HEK293 (cell line): ENCODE data around the gene SIDT1.

Experiments used
- KLF16 ChIP-seq: fragments of 450-650 bp; formaldehyde crosslinking; IDR thresholded peaks from 2 replicates; pipeline ENCODE4 v1.5.1; 2017; ENCODE audit warnings: missing biosample characterization, missing genetic modification characterization
- ZNF274 ChIP-seq, 2 experiments: fragments of 200-500 bp in 1 of 2; fragments of 450-650 bp in 1 of 2; sonication (Bioruptor generic) in 1 of 2; formaldehyde crosslinking in 1 of 2; IDR thresholded peaks; 2 replicates each; pipeline versions ENCODE4 v1.5.1 to v1.6.1; 2014 to 2016; ENCODE audit warnings: borderline replicate concordance in 1 of 2, inconsistent platforms in 1 of 2, low read length in 1 of 2, missing biosample characterization in 1 of 2, missing genetic modification characterization in 1 of 2
- ZNF391 ChIP-seq: fragments of 450-650 bp; formaldehyde crosslinking; IDR thresholded peaks from 2 replicates; pipeline ENCODE4 v1.5.1; 2016; ENCODE audit warnings: low read depth, missing biosample characterization, missing genetic modification characterization, borderline replicate concordance
- TF ChIP-seq, protein P1 (sequence below): fragments of 450-650 bp; formaldehyde crosslinking; IDR thresholded peaks from 2 replicates; pipeline ENCODE4 v1.5.1; 2016; ENCODE audit warnings: missing biosample characterization, missing genetic modification characterization
- TF ChIP-seq, protein P2 (sequence below): fragments of 450-650 bp; formaldehyde crosslinking; IDR thresholded peaks from 2 replicates; pipeline ENCODE4 v1.5.1; 2016; ENCODE audit warnings: missing biosample characterization, missing genetic modification characterization, low read depth
- TF ChIP-seq, protein P3 (sequence below): fragments of 450-650 bp; formaldehyde crosslinking; IDR thresholded peaks from 2 replicates; pipeline ENCODE4 v1.5.1; 2016; ENCODE audit warnings: missing biosample characterization, missing genetic modification characterization

DNA sequence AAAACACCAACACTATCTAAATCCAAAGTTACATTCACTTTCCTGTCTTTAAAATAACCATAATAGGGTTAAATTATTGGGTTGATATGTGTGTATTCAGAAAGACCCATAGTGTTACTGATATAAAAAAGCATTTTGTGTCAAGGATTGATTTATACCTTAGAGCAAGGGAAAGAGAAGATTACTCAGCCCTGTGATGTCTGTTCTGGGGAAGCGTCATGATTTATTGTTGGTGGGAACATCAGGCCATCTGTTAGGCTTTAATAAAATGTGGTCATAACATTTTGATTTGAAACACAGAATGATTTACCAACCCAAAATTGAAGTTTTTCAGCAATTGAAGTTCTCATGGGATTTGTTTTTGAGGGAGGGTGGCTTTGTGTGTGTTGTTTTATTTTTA is 33.2 kb downstream of the SIDT1 start:
- TF ChIP-seq, protein P1, sequence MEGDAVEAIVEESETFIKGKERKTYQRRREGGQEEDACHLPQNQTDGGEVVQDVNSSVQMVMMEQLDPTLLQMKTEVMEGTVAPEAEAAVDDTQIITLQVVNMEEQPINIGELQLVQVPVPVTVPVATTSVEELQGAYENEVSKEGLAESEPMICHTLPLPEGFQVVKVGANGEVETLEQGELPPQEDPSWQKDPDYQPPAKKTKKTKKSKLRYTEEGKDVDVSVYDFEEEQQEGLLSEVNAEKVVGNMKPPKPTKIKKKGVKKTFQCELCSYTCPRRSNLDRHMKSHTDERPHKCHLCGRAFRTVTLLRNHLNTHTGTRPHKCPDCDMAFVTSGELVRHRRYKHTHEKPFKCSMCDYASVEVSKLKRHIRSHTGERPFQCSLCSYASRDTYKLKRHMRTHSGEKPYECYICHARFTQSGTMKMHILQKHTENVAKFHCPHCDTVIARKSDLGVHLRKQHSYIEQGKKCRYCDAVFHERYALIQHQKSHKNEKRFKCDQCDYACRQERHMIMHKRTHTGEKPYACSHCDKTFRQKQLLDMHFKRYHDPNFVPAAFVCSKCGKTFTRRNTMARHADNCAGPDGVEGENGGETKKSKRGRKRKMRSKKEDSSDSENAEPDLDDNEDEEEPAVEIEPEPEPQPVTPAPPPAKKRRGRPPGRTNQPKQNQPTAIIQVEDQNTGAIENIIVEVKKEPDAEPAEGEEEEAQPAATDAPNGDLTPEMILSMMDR: no peak
- TF ChIP-seq, protein P2, sequence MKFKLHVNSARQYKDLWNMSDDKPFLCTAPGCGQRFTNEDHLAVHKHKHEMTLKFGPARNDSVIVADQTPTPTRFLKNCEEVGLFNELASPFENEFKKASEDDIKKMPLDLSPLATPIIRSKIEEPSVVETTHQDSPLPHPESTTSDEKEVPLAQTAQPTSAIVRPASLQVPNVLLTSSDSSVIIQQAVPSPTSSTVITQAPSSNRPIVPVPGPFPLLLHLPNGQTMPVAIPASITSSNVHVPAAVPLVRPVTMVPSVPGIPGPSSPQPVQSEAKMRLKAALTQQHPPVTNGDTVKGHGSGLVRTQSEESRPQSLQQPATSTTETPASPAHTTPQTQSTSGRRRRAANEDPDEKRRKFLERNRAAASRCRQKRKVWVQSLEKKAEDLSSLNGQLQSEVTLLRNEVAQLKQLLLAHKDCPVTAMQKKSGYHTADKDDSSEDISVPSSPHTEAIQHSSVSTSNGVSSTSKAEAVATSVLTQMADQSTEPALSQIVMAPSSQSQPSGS: no peak
- TF ChIP-seq KLF16 (no peak), ZNF274 (IDR thresholded peaks at IDR 0.05; ENCODE audit: low read length) (no peak), ZNF274 (tag by site-specific recombination; IDR thresholded peaks at IDR 0.05; ENCODE audit: borderline replicate concordance) (no peak), ZNF391 (tag by site-specific recombination) (no peak)
- TF ChIP-seq, protein P3, sequence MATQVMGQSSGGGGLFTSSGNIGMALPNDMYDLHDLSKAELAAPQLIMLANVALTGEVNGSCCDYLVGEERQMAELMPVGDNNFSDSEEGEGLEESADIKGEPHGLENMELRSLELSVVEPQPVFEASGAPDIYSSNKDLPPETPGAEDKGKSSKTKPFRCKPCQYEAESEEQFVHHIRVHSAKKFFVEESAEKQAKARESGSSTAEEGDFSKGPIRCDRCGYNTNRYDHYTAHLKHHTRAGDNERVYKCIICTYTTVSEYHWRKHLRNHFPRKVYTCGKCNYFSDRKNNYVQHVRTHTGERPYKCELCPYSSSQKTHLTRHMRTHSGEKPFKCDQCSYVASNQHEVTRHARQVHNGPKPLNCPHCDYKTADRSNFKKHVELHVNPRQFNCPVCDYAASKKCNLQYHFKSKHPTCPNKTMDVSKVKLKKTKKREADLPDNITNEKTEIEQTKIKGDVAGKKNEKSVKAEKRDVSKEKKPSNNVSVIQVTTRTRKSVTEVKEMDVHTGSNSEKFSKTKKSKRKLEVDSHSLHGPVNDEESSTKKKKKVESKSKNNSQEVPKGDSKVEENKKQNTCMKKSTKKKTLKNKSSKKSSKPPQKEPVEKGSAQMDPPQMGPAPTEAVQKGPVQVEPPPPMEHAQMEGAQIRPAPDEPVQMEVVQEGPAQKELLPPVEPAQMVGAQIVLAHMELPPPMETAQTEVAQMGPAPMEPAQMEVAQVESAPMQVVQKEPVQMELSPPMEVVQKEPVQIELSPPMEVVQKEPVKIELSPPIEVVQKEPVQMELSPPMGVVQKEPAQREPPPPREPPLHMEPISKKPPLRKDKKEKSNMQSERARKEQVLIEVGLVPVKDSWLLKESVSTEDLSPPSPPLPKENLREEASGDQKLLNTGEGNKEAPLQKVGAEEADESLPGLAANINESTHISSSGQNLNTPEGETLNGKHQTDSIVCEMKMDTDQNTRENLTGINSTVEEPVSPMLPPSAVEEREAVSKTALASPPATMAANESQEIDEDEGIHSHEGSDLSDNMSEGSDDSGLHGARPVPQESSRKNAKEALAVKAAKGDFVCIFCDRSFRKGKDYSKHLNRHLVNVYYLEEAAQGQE (tag by site-specific recombination): no peak
